HG03342 (cell line): Measurements from ENCODE around the gene RFPL1.
"Not testable (repeated sequence)": the region's sequence is repeated elsewhere in the genome, so short reads cannot be mapped to it uniquely, and the experiment has no call there.

Experiments
- ATAC-seq: cut with Tn5 transposase; IDR thresholded peaks from one replicate; pipeline ENCODE4 v1.9.1; 2021; ENCODE audit warnings: mild to moderate bottlenecking, moderate library complexity; ENCODE audit not compliant: unreplicated experiment

Gene RFPL1

DNA sequence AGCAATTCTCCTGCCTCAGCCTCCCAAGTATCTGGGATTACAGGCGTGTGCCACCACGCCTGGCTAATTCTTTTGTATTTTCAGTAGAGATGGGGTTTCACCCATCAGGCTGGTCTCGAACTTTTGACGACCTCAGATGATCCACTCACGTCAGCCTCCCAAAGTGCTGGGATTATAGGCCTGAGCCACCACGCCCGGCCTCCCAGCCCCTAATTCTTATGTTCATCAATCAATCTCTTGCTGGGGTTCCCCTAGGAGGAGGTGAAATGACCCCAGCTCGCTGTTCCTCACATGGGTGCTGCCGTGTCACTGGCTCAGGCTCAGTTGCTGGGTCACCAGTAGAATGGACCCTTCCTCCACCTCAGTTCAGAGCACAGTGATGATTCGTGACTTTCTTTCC, at the start of gene RFPL1:
Gene RFPL1 (plus strand): TSS at position 301 of the 400 bp plus-strand sequence.
- not testable (repeated sequence) for ATAC-seq

- ATAC-seq: no peak
Observed at GRCh38 chr22:29388759-29389090, 49.7 kb upstream of the RFPL1 start.

GRCh38 chr22:29390270-29390669, 48.1 kb upstream of the RFPL1 start:
- ATAC-seq: no peak

- no peak for ATAC-seq
Observed at GRCh38 chr22:29391546-29391945, 46.8 kb upstream of the RFPL1 start.

- ATAC-seq: no peak
Observed at GRCh38 chr22:29393019-29393608, 45.3 kb upstream of the RFPL1 start.

GRCh38 chr22:29394931-29395581, 43.3 kb upstream of the RFPL1 start:
- no peak for ATAC-seq

DNA sequence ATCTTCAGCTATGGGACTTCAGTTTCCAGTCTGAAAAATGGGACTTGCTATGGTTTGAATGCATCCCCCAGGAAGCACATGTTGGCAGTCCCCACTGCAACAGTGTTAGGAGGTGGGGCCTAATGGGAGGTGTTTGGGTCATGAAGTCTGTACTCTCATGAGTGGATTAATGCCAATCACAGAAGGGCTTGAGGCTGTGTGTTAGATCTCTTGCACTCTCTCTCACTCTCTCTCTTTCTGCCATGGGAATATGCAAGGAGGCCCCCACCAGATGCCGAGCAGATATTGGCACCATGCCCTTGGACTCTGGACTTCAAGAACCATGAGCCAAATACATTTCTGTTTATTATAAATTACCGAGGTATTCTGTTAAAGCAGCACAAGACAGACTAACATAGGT, 42.3 kb upstream of the RFPL1 start:
- ATAC-seq: no peak

- ATAC-seq: no peak
Observed at GRCh38 chr22:29397791-29398190, 40.6 kb upstream of the RFPL1 start.

DNA sequence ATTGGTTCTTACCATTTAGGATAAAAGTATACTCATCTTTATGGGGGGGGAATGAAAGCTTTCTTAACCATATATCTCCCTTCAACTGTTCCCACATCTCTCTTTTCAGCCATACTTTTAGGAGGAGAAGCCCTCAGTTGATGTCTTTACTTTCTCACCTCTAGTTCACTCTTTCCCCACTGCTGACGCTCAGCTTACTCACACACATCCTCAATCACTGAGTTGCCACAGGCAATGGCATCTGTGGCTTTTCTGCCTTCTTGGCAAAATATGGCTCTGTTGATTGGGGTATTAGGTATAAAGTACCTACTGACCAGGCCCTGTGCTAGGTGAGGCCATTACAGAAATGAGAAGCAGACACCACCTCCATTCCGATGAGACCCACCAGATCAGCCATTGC, 37.8 kb upstream of the RFPL1 start:
- no peak for ATAC-seq

- not testable (repeated sequence) for ATAC-seq
Observed at GRCh38 chr22:29401538-29401937, 36.8 kb upstream of the RFPL1 start.

DNA sequence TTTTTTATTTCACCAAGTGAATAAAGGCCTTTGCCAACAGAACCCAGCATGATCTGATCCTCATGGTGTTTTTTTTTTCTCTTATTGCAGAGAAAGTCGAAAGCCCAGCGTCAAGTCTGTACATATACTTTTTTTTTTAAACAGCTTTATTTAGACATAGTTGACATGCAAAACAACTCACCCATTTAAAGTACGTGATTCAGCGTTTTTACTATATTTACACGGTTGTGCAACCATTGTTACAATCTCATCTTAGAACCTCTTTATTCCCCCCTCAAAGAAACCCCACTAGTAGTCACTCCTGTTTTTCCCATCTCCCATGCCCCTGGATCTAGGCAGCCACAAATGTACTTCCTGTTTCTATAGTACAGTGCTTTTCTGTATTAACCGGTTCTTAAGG, 29.4 kb upstream of the RFPL1 start:
- no peak for ATAC-seq

- ATAC-seq: peak; percentile 47
Observed at GRCh38 chr22:29411569-29412211, 26.7 kb upstream of the RFPL1 start.

GRCh38 chr22:29412772-29413171, 25.6 kb upstream of the RFPL1 start:
- not testable (repeated sequence) for ATAC-seq

DNA sequence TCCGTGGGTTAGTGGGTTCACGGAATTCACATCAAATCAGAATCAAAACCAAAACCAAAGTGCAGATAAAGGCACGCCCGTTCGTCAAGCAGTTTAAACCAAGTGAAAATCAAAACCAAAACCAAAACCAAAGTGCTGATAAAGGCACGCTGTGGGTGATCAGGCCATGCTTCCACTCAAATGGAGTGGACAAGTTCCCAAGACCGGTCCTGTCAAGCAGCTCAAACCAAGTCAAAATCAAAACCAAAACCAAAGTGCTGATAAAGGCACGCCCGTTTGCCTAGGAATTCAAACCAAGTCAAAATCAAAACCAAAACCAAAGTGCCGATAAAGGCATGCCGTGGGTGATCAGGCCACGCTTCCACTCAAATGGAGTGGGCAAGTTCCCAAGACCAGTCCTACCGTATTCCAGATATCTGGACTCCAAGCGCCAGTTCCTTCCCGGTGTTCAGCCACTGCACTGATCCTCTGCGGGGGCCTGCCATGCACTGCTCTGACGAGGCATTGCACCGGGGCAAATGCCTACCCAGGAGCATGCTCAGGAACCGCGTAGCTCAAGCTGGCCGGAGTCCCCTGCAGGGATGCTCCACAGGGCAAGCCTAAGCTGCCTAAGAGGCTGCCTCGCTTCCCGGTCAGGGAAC, 23.3 kb upstream of the RFPL1 start:
- not testable (repeated sequence) for ATAC-seq

DNA sequence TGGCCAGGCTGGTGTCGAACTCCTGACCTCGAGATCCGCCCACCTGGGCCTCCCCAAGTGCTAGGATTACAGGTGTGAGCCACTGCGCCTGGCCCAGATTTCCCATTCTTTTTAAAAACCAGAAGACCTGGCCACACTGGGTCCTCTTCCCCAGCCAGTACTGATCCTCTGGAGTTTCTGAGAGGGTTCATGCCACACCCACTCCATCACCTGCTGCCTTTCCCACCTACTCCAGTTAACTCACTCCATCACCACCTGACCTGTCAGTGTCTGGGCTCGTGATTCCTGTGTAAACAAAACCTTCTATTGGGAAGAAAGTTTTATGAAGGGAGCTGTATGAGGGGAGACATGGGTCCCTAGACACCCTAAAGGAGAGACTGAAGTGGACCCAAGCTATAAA, 19.7 kb upstream of the RFPL1 start:
- ATAC-seq: not testable (repeated sequence)

- ATAC-seq: no peak
Observed at GRCh38 chr22:29426476-29426875, 11.9 kb upstream of the RFPL1 start.

DNA sequence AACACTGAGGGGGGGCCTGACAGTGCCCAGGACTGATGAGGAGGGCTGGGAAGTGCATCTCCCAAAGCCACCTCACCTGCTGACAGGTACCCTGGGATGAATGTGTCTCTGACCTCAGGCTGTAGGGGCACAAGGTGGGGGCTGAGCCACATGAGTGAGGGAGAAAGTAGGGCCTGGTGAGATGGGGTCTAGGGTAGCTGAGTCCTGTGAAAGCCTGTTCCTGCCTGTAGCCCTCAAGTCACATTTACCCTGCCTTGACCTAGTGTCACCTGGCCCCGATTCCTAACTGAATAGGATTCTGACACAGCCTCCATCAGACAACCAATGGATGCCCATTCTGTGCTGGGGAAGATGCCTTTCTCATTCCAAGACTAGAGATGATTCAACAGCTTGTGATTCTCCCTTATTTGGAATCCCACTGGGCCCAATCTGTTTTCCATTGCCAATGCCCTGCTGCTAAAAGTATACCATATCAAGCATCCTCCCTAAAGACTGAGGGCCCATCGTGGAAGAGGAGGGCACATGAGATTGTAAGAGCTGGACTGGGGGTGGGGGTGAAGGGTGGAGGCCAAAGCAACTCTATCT, 11.1 kb upstream of the RFPL1 start:
- no peak for ATAC-seq

- ATAC-seq: no peak
Observed at GRCh38 chr22:29431986-29432385, 6.4 kb upstream of the RFPL1 start.

DNA sequence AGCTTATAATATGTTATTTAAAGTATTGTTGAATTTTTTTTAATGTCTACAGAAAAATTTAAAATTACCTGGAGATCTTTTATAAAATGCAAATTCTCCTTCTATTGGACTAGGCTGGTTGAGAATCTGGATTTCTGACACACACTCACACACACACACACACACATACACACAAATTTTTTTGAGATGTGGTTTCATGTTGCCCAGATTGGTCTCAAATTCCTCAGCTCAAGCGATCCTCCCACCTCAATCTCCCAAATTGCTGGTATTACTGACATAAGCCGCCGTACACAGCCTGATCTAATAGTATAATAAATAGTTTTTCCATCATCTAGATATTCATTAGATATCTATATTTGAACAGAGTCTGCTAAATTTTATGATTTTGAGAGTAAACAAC, 4.5 kb upstream of the RFPL1 start:
- no peak for ATAC-seq

GRCh38 chr22:29434288-29434687, 4.1 kb upstream of the RFPL1 start:
- no peak for ATAC-seq

GRCh38 chr22:29435236-29436136, 2.9 kb upstream of the RFPL1 start:
- ATAC-seq: no peak
